HG02588 (cell line): ENCODE data around the gene OGFOD2.
"Not testable (repeated sequence)": the region's sequence is repeated elsewhere in the genome, so short reads cannot be mapped to it uniquely, and the experiment has no call there.

Experiments
- ATAC-seq: cut with Tn5 transposase; IDR thresholded peaks from one replicate; pipeline ENCODE4 v1.9.1; 2021; ENCODE audit warnings: mild to moderate bottlenecking, moderate library complexity; ENCODE audit not compliant: unreplicated experiment

Gene OGFOD2

GRCh38 chr12:122974892-122975789, at the start of gene OGFOD2:
TSS of gene OGFOD2 (plus strand) at chr12:122975244. CDS start at chr12:122975252, 8 bp downstream.
- ATAC-seq = peak; percentile 56

GRCh38 chr12:122927756-122928403, 47.2 kb upstream of the OGFOD2 start:
- ATAC-seq = no peak

GRCh38 chr12:122928404-122929147, 46.5 kb upstream of the OGFOD2 start:
- no peak for ATAC-seq

- no peak for ATAC-seq
Measured at GRCh38 chr12:122929148-122929538, 45.9 kb upstream of the OGFOD2 start.

GRCh38 chr12:122929812-122930211, 45.2 kb upstream of the OGFOD2 start:
- no peak for ATAC-seq

GRCh38 chr12:122932207-122932606, 42.8 kb upstream of the OGFOD2 start:
- ATAC-seq = no peak

GRCh38 chr12:122934722-122935121, 40.3 kb upstream of the OGFOD2 start:
- ATAC-seq = no peak

- ATAC-seq = no peak
Measured at GRCh38 chr12:122935318-122935717, 39.7 kb upstream of the OGFOD2 start.

- no peak for ATAC-seq
Measured at GRCh38 chr12:122937622-122938091, 37.4 kb upstream of the OGFOD2 start.

- no peak for ATAC-seq
Measured at GRCh38 chr12:122939125-122939524, 35.9 kb upstream of the OGFOD2 start.

- not testable (repeated sequence) for ATAC-seq
Measured at GRCh38 chr12:122941351-122941750, 33.7 kb upstream of the OGFOD2 start.

- ATAC-seq = no peak
Measured at GRCh38 chr12:122942637-122943036, 32.4 kb upstream of the OGFOD2 start.

- ATAC-seq = no peak
Measured at GRCh38 chr12:122943196-122943595, 31.8 kb upstream of the OGFOD2 start.

GRCh38 chr12:122944605-122945592, 30.1 kb upstream of the OGFOD2 start:
- no peak for ATAC-seq

GRCh38 chr12:122946690-122947341, 28.2 kb upstream of the OGFOD2 start:
- ATAC-seq = peak; percentile 64

GRCh38 chr12:122947352-122947792, 27.7 kb upstream of the OGFOD2 start:
- ATAC-seq = no peak

GRCh38 chr12:122948605-122949004, 26.4 kb upstream of the OGFOD2 start:
- no peak for ATAC-seq

GRCh38 chr12:122949405-122949804, 25.6 kb upstream of the OGFOD2 start:
- no peak for ATAC-seq
